Epidermal melanocyte (primary cell): Measurements from ENCODE around the gene RAB30.
"Not testable (repeated sequence)": the region's sequence is repeated elsewhere in the genome, so short reads cannot be mapped to it uniquely, and the experiment has no call there.

Experiments used
- DNase-seq: peaks from one replicate; pipeline ENCODE4 v3.0.0; 2011; ENCODE audit warnings: low spot score; ENCODE audit not compliant: insufficient read length

The RAB30 gene

GRCh38 chr11:82988936-82989627 is 82.6 kb downstream of the RAB30 start:
- DNase-seq, result no peak

GRCh38 chr11:82987997-82988396 is 83.7 kb downstream of the RAB30 start:
- DNase-seq, result no peak

GRCh38 chr11:82986446-82986845 is 85.3 kb downstream of the RAB30 start:
- DNase-seq, result no peak

- no peak for DNase-seq
Measured at GRCh38 chr11:82981852-82982251, 89.8 kb downstream of the RAB30 start.

GRCh38 chr11:82980947-82981346 is 90.8 kb downstream of the RAB30 start:
- no peak for DNase-seq

- DNase-seq, result peak; percentile 20
Measured at GRCh38 chr11:82980292-82980691, 91.4 kb downstream of the RAB30 start.

GRCh38 chr11:82979824-82980223 is 91.9 kb downstream of the RAB30 start:
- DNase-seq, result no peak

- DNase-seq, result peak; percentile 65
Measured at GRCh38 chr11:82978422-82979099, 93.1 kb downstream of the RAB30 start.

GRCh38 chr11:82976786-82977185 is 94.9 kb downstream of the RAB30 start:
- no peak for DNase-seq

GRCh38 chr11:82975882-82976281 is 95.8 kb downstream of the RAB30 start:
- no peak for DNase-seq

- no peak for DNase-seq
Measured at GRCh38 chr11:82974851-82975250, 96.8 kb downstream of the RAB30 start.

GRCh38 chr11:82974135-82974534 is 97.6 kb downstream of the RAB30 start:
- DNase-seq, result no peak

- DNase-seq, result no peak
Measured at GRCh38 chr11:82972103-82972502, 99.6 kb downstream of the RAB30 start.

- DNase-seq, result not testable (repeated sequence)
Measured at GRCh38 chr11:82971519-82971946, 100.2 kb downstream of the RAB30 start.

- not testable (repeated sequence) for DNase-seq
Measured at GRCh38 chr11:82970507-82971083, 101.1 kb downstream of the RAB30 start.

GRCh38 chr11:82969811-82970210 is 101.9 kb downstream of the RAB30 start:
- DNase-seq, result no peak

GRCh38 chr11:82967381-82967780 is 104.3 kb downstream of the RAB30 start:
- DNase-seq, result no peak

- DNase-seq, result not testable (repeated sequence)
Measured at GRCh38 chr11:82962021-82962420, 109.7 kb downstream of the RAB30 start.

GRCh38 chr11:82960779-82961143 is 110.9 kb downstream of the RAB30 start:
- no peak for DNase-seq

- DNase-seq, result no peak
Measured at GRCh38 chr11:82959987-82960778, 111.5 kb downstream of the RAB30 start.

GRCh38 chr11:82955736-82956453 is 115.8 kb downstream of the RAB30 start:
- not testable (repeated sequence) for DNase-seq
